SK-N-SH (cell line): ENCODE data around the gene DVL1.

ENCODE experiments used
- CTCF ChIP-seq: fragments of 200-600 bp; sonication (generic); IDR thresholded peaks from 2 replicates; pipeline ENCODE4 v1.6.1; 2017; ENCODE audit warnings: antibody characterized with exemption, mild to moderate bottlenecking, moderate library complexity
- EP300 ChIP-seq, 2 experiments: IDR thresholded peaks; 2 replicates each; pipeline versions ENCODE4 v1.4.0 to v1.6.1; 2012; ENCODE audit warnings: borderline replicate concordance in 1 of 2, low read depth in 1 of 2, low read length in 1 of 2
- JUND ChIP-seq: IDR thresholded peaks from 2 replicates; pipeline ENCODE4 v1.4.0; 2012
- POLR2AphosphoS5 ChIP-seq: IDR thresholded peaks from 2 replicates; pipeline ENCODE4 v1.6.1; 2012; ENCODE audit warnings: low read depth, low read length
- RCOR1 ChIP-seq: fragments of 150-350 bp; IDR thresholded peaks from 2 replicates; pipeline ENCODE4 v1.6.1; 2017; ENCODE audit warnings: antibody characterized with exemption, low read length
- REST ChIP-seq: IDR thresholded peaks from 2 replicates; pipeline ENCODE4 v1.6.1; 2012; ENCODE audit warnings: mild to moderate bottlenecking, low read depth, low read length, moderate library complexity
- RFX5 ChIP-seq: IDR thresholded peaks from 2 replicates; pipeline ENCODE4 v1.6.1; 2012; ENCODE audit warnings: mild to moderate bottlenecking, improper control_type of control experiment, low read length
- TF ChIP-seq, protein P1 (sequence below): fragments of 150-350 bp; IDR thresholded peaks from 2 replicates; pipeline ENCODE4 v1.6.1; 2016; ENCODE audit warnings: mild to moderate bottlenecking, low read depth, low read length

DNA sequence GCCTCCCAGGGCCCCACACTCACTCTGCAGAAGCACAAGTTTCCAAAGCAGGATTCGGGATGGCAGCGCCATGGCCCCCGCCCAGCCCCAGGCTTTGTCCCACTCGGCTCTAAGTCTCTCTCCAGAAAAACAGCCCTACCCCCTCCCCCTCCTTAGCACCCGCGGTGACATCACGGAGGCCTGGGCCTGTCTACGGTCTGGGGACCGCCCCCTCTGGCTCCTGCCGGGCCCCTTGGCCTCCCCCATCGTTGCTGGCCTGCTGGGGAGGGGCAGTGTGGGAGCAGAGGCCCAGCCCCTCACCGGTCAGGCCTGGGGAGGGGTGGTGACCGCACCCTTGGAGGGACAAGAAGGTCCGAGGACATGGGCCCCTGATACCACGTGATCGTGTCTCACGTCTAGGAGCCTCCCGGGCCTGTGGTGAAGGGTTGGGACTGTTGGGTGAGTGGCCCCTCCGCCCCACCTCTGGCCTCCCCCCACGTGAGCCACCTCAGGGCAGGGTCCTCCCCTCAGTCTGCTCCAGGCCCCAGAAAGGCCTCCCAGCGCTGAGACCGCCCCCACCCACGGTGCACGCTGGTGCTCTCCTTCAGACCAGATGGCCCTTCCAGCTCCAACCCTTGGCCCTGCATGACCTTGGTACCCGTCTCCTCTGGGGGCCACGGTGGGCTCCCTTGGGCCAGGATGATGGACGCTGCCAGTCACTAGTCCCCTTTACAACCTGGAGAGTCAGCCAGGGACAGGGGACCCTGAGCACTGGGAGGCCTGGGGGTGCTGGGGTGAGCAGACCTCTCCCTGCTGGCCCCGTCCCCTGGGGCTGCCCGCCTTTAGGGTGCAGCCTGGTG is 9.4 kb upstream of the DVL1 start, which contains the start of gene MXRA8:
- TF ChIP-seq JUND, result no peak
- no peak for TF ChIP-seq CTCF
- no peak for TF ChIP-seq EP300 (IDR thresholded peaks at IDR 0.05; ENCODE audit: borderline replicate concordance in 1 of 2, low read depth in 1 of 2, low read length in 1 of 2)
- TF ChIP-seq RCOR1, result no peak
- no peak for TF ChIP-seq REST
- no peak for TF ChIP-seq RFX5
- no peak for TF ChIP-seq POLR2AphosphoS5
- TF ChIP-seq, protein P1, sequence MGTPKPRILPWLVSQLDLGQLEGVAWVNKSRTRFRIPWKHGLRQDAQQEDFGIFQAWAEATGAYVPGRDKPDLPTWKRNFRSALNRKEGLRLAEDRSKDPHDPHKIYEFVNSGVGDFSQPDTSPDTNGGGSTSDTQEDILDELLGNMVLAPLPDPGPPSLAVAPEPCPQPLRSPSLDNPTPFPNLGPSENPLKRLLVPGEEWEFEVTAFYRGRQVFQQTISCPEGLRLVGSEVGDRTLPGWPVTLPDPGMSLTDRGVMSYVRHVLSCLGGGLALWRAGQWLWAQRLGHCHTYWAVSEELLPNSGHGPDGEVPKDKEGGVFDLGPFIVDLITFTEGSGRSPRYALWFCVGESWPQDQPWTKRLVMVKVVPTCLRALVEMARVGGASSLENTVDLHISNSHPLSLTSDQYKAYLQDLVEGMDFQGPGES, result no peak
